Measurements from ENCODE around the gene RUNX2.

Gene RUNX2

GRCh38 chr6:45566882-45567281, 238.8 kb downstream of the RUNX2 start:
- no peaks in the 10 kb centered on the region for H3K36me3 ChIP-seq (ENCODE audit: insufficient read depth, low read length)
- no peaks in the 10 kb centered on the region for H3K9me3 ChIP-seq (ENCODE audit: control insufficient read depth, insufficient read depth, low read length)
- no peaks in the 10 kb centered on the region; the same call in none of the 2 replicates for H3K4me1 ChIP-seq (ENCODE audit: insufficient read depth, low read length)
- H3K9ac ChIP-seq (ENCODE audit: low read depth, low read length): no peak overlapping the region

- Histone ChIP-seq H3K9me3 (ENCODE audit: control insufficient read depth, insufficient read depth, low read length) (no peaks in the 10 kb centered on the region), H3K36me3 (ENCODE audit: insufficient read depth, low read length) (no peaks in the 10 kb centered on the region), H3K4me1 (ENCODE audit: insufficient read depth, low read length) (no peaks in the 10 kb centered on the region; the same call in none of the 2 replicates), H3K9ac (ENCODE audit: low read depth, low read length) (no peak overlapping the region)
Observed at GRCh38 chr6:45567879-45568278, 239.7 kb downstream of the RUNX2 start.

- Histone ChIP-seq H3K9me3 (ENCODE audit: control insufficient read depth, insufficient read depth, low read length) (no peaks in the 10 kb centered on the region), H3K4me1 (ENCODE audit: insufficient read depth, low read length) (no peaks in the 10 kb centered on the region; the same call in none of the 2 replicates), H3K36me3 (ENCODE audit: insufficient read depth, low read length) (no peaks in the 10 kb centered on the region), H3K9ac (ENCODE audit: low read depth, low read length) (no peak overlapping the region)
Observed at GRCh38 chr6:45568626-45569025, 240.5 kb downstream of the RUNX2 start.

- no peaks in the 10 kb centered on the region for H3K9me3 ChIP-seq (ENCODE audit: control insufficient read depth, insufficient read depth, low read length)
- H3K4me1 ChIP-seq (ENCODE audit: insufficient read depth, low read length): no peaks in the 10 kb centered on the region; the same call in none of the 2 replicates
- H3K36me3 ChIP-seq (ENCODE audit: insufficient read depth, low read length): no peaks in the 10 kb centered on the region
- H3K9ac ChIP-seq (ENCODE audit: low read depth, low read length): no peak overlapping the region
Observed at GRCh38 chr6:45569210-45569945, 241.2 kb downstream of the RUNX2 start.

GRCh38 chr6:45571159-45571558, 243.0 kb downstream of the RUNX2 start:
- Histone ChIP-seq H3K9me3 (ENCODE audit: control insufficient read depth, insufficient read depth, low read length) (no peaks in the 10 kb centered on the region), H3K36me3 (ENCODE audit: insufficient read depth, low read length) (no peaks in the 10 kb centered on the region), H3K4me1 (ENCODE audit: insufficient read depth, low read length) (no peaks in the 10 kb centered on the region; the same call in none of the 2 replicates), H3K9ac (ENCODE audit: low read depth, low read length) (no peak overlapping the region)

GRCh38 chr6:45572833-45573232, 244.7 kb downstream of the RUNX2 start:
- no peaks in the 10 kb centered on the region for H3K9me3 ChIP-seq (ENCODE audit: control insufficient read depth, insufficient read depth, low read length)
- no peaks in the 10 kb centered on the region for H3K4me1 ChIP-seq (ENCODE audit: insufficient read depth, low read length)
- H3K9ac ChIP-seq (ENCODE audit: low read depth, low read length): no peak overlapping the region
- no peaks in the 10 kb centered on the region for H3K36me3 ChIP-seq (ENCODE audit: insufficient read depth, low read length)

- Histone ChIP-seq H3K9ac (ENCODE audit: low read depth, low read length) (no peak overlapping the region), H3K9me3 (ENCODE audit: control insufficient read depth, insufficient read depth, low read length) (no peaks in the 10 kb centered on the region), H3K4me1 (ENCODE audit: insufficient read depth, low read length) (no peaks in the 10 kb centered on the region), H3K36me3 (ENCODE audit: insufficient read depth, low read length) (no peaks in the 10 kb centered on the region)
Observed at GRCh38 chr6:45574014-45574461, 245.9 kb downstream of the RUNX2 start.

GRCh38 chr6:45574885-45575284, 246.8 kb downstream of the RUNX2 start:
- Histone ChIP-seq H3K9me3 (ENCODE audit: control insufficient read depth, insufficient read depth, low read length) (no peaks in the 10 kb centered on the region), H3K9ac (ENCODE audit: low read depth, low read length) (no peak overlapping the region), H3K4me1 (ENCODE audit: insufficient read depth, low read length) (no peaks in the 10 kb centered on the region), H3K36me3 (ENCODE audit: insufficient read depth, low read length) (no peaks in the 10 kb centered on the region)

- no peaks in the 10 kb centered on the region for H3K4me1 ChIP-seq (ENCODE audit: insufficient read depth, low read length)
- peaks cover 3% of the 10 kb centered on the region; the same call in 1 of the 2 replicates for H3K9me3 ChIP-seq (ENCODE audit: control insufficient read depth, insufficient read depth, low read length)
- H3K36me3 ChIP-seq (ENCODE audit: insufficient read depth, low read length): no peaks in the 10 kb centered on the region
Observed at GRCh38 chr6:45576648-45577624, 248.8 kb downstream of the RUNX2 start.

GRCh38 chr6:45577836-45578504, 249.8 kb downstream of the RUNX2 start:
- H3K36me3 ChIP-seq (ENCODE audit: insufficient read depth, low read length): no peaks in the 10 kb centered on the region
- no peaks in the 10 kb centered on the region for H3K4me1 ChIP-seq (ENCODE audit: insufficient read depth, low read length)
- no peak overlapping the region for H3K9ac ChIP-seq (ENCODE audit: low read depth, low read length)
- H3K9me3 ChIP-seq (ENCODE audit: control insufficient read depth, insufficient read depth, low read length): peaks cover 3% of the 10 kb centered on the region; the same call in 1 of the 2 replicates

More at GRCh38 chr6:45576648-45577624, 248.8 kb downstream of the RUNX2 start:
- H3K9ac ChIP-seq (ENCODE audit: low read depth, low read length): no peak overlapping the region

GRCh38 chr6:45584127-45584526, 256.0 kb downstream of the RUNX2 start:
- H3K9ac ChIP-seq (ENCODE audit: low read depth, low read length): no peak overlapping the region
- H3K4me1 ChIP-seq (ENCODE audit: insufficient read depth, low read length): no peaks in the 10 kb centered on the region
- H3K9me3 ChIP-seq (ENCODE audit: control insufficient read depth, insufficient read depth, low read length): peaks cover 3% of the 10 kb centered on the region; the same call in 1 of the 2 replicates

GRCh38 chr6:45586216-45587171, 258.4 kb downstream of the RUNX2 start:
- Histone ChIP-seq H3K9ac (ENCODE audit: low read depth, low read length) (no peak overlapping the region), H3K4me1 (ENCODE audit: insufficient read depth, low read length) (peaks cover 9% of the 10 kb centered on the region), H3K36me3 (ENCODE audit: insufficient read depth, low read length) (no peaks in the 10 kb centered on the region), H3K9me3 (ENCODE audit: control insufficient read depth, insufficient read depth, low read length) (no peaks in the 10 kb centered on the region)

More at GRCh38 chr6:45584127-45584526, 256.0 kb downstream of the RUNX2 start:
- H3K36me3 ChIP-seq (ENCODE audit: insufficient read depth, low read length): no peaks in the 10 kb centered on the region

All from ES-I3 (cell line).